DMS 273 (cell line): ENCODE results near the gene SYNE1.
A peak's percentile ranks its signal among the peaks of the same experiment; 100 is the strongest.
"Not testable (repeated sequence)": the region's sequence is repeated elsewhere in the genome, so short reads cannot be mapped to it uniquely, and the experiment has no call there.

Experiments used
- DNase-seq: peaks from one replicate; lab custom pipeline; 2025; ENCODE audit not compliant: unreplicated experiment; lab: John Stamatoyannopoulos, UW

SYNE1 gene

DNA sequence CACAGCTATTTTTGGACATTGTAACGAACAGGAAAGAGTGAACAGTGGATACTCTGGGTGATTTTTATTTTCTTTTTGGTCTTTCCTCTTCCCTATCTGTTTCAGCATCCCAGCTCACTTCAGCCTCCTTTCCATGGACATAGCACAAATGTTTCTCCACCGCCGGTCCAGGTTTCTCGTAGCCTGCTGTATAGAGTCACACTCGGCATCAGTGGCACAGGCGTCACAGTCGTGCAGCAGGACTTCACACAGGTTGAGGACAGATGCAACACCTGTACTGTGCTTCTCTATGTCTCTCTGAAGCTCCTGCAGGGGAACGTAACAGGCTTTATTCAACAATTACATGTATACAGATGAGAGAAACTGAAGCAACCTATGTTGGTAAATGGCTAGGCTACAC, 481.4 kb downstream of the SYNE1 start:
- no peak for DNase-seq

DNA sequence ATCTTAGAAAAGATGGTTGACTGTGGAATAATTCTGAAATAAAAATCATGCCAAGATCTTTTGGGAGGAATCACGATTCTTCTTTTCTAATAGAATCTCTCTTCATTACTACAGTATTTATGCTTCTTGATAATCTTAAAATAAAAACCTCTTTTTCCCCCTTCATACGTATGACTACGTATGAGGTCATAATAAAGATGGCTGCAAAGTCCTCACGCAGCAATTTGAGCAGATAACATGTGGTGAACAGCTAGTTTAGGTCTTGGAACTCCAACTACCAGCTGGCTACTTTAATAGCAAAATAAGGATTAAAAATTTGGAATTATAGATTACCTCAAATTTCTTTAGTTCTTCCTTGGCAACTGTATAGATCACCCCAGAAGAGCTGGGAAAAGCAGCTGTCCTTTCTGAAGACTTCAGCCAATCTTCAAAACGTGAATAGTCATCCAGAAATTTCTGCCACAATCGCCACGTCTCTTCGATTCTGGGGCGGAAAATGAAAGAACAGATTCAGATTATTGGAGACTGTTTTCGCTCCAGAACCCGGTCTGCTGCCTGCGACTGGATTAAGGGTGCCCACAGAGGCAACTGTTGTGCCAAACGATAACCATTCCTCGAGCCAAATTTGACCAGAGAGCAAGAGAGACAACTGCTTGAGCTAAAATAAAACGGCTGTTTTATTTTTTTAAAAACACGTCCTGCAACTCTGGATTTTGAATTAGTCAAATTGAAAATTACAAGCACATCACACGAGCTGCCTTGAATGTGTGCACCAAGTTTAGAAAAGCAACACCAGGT, 482.4 kb downstream of the SYNE1 start:
- DNase-seq = no peak

DNA sequence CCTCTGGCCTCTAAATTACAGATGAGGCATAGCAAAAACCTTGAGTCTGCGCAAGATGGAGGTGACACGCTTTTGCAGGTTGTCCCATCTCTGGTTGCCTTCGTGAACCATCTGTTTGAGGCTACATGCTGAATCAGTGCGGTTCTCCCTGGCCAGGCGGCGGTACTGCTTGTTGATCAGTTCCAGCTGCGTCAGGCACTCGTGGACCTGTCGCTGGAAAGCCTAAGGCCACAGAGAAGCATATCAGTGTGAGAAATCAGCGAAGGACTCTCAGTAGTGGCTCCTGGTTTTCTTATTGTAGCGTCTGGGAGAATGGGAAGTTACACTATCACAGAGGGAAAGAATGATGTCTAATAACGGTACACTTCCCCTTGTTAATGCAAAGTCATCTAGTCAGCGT, 485.2 kb downstream of the SYNE1 start:
- no peak for DNase-seq

DNA sequence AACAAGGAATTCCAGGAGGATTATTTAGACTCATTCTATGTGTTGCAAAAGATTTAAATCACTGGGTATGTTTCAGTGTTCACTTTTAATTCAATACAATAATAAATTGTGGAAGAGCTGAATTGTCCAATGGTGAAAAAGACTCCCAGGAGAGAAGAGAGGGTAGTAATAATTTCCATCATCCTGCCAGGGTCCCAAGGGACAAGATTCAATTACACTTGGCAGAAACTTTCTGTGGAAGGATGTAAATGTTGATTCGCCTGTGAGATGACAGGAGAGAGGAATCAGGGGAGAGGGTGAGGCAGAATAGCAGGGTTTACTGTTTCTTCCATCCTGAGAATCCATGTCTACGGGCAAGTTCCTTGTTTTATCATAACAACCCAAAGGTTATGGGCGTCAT, 487.0 kb downstream of the SYNE1 start:
- DNase-seq = peak; percentile 4

DNA sequence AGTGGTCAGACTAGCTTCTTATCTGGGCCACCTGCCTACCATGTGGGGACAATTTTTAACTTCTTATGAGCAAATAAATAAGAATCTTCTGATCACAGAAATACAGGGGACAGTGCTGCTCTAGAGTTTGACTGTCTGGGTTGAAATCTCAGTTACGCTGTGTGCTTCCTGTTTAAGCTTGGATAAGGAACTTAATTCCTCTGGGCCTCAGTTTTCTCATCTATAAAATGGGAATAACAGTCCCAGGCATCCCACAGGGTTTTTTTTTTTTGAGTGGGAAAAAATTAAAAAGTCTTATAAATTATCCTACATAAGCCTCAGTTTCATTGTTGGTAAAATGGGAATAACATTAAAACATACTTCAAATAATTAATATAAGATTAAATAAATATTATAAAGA, 488.8 kb downstream of the SYNE1 start:
- DNase-seq = no peak

DNA sequence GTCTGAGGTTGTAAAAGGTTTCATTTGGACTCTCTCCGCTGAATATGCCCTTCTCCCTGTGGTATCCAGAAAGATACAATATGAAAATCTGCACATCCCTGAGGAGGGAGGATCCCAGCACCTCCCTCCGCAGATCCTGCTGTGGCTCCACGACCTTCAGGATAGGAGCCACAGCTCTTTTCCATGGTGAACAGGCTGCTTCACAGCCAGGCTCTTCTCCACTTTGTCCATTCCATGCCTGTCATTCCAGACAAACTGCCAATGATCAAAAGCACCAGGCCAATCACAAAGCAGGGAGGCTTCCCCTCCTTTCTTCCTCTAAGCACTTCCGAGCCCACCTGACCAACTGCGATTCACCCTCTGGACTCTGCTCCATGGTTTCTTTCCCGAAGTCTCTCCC, 489.9 kb downstream of the SYNE1 start:
- DNase-seq = no peak

DNA sequence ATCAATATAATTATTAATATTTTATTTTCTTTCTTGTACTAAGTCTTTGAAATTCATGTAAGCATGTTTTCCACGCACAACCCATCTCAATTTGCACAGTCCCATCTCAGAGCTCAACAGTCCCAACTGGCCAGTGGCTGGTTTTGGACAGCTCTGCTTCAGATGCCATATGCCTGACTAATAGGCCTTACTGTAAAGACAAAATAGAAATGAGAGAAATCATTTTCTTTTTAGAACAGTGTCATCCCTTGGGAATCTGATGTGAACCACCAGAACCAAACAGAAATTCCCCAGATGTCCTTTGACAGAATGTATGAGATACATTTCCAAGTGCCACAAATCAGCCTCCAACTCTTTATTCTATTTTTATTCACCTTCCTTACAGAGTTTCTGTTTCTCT, 490.8 kb downstream of the SYNE1 start:
- DNase-seq = no peak

DNA sequence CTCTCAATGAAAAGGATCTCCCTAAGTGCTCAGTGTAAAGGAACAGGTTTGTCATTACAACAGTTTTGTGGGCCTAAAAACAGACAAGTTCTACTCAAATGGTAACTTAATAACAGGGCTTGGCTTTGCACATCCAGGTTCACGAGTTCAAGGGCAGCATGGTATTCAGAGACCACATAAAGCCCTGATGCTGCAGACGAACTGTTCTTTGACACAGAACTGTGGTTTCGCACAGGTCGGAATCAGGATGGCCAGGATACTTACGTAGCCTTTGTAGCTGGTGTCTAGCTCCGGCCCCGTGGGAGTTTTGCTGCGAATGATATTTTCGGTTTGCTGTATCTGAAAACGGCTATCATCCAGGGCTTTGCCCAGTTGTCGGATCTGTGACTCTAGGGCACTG, 493.8 kb downstream of the SYNE1 start:
- no peak for DNase-seq

DNA sequence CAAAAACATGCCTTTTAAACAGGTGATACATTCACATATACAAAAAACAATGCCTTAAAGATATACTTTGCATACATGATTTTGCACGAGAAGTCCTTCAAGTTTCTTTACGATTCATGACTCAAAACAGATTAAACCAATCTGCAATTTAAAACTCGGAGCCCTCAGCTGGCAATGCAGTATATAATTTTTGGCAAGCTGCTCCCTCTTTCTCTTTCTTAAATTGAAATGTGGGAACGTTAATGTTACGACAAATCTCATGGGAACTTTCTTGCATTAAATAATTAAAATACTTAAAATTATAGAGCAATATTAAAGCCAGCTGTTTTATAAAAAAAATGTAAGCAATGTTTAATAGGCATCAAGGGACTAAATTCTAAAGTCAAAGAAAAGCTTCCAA, 495.1 kb downstream of the SYNE1 start:
- no peak for DNase-seq

DNA sequence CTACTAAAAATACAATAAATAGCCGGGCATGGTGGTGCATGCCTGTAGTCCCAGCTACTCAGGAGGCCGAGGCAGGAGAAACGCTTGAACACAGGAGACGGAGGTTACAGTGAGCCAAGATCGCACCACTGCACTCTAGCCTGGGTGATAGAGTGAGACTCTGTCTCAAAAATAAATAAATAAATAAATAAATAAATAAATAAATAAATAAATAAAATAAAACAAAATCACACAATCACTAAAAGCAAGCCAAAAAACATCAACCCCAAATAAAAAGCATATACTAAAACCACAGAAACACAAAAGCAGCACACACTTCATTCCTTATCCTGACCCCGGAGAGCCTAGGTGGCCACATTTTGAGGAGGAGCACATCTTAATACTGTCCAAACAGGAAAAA, 498.8 kb downstream of the SYNE1 start:
- DNase-seq = not testable (repeated sequence)

DNA sequence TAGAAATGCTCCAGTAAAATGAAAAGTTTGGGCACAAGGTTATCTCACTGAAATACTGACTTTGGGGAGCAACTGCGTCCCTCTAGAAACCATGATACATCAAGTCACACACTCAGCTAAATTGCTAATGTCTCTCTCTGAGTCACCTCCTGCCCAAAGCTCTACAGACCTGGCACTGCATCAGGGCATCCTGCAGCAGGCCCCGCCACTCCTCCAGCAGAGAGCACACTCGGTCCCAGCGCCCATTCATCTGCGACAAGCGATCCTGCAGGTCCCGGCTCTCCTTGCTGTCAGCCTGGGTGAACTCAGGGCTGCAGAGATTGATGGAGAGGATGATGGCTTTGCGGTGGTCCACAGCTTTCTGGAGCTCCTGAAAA, 500.7 kb downstream of the SYNE1 start:
- no peak for DNase-seq

DNA sequence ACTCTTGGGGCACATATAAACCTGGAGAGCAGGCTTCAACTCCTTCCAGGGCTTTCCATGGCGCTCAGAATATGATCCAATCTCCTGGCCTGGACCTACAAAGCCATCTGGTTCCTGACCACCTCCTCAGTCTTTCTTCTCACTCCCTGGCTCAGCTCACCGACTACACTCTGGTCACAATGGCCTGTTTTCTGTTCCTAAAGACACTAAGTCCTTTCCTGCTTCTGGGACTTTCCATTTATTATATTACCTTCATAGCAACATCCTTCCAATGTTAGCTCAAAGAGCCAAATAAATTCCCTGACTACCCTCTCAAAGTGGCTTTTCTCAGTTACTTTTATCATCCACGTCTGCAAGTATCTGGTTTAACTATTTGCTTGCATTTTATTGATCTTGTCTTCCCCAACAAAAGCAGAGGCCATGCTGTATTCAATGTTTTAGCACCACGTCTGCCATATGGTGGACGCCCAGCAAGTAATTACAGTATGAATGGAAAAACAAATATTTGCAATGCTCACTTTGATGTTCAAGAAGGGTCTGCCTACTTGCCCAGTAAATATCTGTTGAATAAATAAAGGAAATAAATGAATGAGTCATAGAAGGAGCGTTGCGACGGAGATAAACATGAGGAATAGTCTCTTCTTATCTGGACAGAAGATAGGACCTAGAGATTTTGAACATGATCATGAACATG, 501.3 kb downstream of the SYNE1 start:
- no peak for DNase-seq

DNA sequence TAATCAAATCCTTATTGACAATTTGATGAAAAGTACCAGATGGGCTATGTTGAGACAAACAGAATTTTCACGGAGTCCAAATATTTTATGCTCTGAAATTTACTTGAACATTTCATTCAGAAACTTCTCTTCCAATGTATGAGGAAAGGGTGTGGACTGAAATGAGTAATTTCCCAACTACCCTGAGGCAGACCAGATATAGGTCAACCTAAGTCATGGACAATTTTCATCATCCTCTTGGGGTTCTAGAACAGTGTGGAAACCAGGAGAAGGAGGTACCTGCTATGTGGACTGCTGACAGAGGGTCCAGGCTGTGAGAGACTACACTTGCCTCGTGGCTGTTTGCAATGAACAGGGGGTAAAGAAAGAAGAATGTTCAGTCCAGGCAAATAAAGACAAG, 506.7 kb downstream of the SYNE1 start:
- no peak for DNase-seq

DNA sequence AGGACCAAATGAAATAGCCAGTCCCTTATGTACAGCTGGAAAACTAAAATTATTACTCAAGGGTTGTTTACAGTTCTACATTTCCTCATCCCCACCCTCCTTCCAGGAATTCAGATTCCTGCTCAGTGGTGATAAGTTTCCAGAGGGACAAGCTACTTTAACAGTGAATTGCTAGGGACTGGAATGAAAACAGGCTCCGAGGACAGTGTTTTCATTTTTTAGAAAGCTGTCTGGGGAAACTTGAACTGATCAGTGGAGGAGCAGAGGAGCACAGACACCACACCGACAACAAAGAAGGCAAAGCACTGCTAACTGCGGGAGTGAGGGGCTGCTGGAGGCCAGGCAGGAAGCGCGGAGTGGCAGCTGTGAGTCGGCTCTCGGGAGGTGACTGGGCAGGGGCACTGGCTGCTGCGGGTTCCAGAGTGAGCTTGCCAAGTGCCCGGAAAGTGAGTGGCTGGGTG, 507.4 kb downstream of the SYNE1 start:
- DNase-seq = no peak

DNA sequence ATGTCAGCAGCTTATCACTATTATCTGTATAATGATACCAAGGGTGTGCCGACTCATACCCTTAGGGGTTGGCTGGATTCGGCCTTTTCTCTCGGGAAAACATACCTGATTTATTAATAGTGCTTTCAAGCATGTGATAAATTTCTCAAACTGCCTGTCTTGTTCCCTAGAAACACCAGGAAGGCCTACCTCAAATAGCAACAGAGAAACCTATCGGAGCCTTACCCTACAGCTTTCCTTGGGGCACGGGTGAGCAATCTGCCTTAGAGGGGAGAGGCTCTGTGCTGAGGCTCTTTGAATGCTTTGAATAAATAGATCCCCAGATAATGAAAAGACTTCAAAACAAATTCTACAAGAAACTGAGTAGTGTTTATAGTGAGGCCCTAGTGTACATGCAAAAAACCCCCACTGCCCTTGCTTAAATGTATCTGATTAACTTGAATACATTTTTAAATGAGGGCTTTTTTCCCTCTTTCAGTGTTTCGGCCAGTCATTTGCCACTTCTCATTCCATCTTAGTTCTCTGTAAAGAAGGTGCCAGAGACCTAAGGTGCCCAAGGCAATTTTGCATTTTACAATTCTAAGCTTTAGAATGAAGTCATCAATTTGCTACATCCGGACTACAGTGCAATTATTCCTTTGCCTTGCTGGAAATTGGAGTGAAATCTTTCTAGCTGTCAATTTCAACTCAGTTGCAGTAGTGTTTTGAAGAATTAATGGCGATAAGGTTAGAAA, 509.6 kb downstream of the SYNE1 start:
- no peak for DNase-seq

DNA sequence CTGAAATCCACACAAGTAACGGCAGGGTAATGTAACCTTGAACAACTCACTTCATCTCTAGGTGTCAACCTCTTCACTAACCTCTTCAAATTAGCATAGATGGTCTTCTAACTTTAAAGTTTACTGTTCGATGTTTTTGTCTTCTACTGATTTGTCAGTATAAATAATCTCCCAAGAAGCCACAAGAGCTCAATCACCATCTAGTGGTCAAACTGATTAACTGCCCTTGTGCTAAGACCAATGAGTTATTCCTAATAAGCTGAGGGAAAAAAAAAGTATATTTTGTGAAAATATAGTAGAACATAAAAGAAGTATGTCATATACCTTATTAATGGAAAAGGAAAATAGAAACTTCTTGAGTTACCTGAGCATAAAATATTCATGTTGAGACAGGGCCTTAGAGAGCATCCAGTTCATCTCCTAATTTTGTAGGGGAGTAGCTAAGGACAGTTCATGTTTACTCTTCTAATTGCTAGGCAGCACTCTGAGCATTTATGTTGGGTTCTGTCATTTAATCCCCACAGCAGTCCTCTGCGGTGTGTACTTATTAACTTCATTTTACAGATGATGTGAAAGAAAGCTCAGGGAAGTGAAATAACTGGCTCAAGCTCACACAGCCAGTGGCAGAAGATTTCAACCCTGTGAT, 512.6 kb downstream of the SYNE1 start:
- peak; percentile 69 for DNase-seq

DNA sequence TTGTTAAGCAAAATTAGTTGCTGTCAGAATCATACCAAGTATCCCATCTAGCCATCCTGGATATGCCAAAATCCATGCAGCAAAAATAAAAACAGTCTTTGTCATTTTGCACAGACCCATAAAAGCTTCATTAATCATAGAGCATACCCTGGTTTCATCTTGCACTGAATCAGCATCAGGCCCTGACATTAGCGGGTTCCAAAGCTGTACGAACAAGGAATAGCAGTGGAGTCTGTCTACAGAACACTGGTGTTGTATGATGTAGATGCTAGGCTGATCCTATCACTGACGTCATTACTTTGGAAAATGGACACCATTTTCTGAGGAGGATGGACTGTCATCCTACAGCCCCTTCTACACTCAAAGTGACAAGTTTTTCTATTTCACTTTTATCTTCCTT, 514.1 kb downstream of the SYNE1 start:
- DNase-seq = no peak

DNA sequence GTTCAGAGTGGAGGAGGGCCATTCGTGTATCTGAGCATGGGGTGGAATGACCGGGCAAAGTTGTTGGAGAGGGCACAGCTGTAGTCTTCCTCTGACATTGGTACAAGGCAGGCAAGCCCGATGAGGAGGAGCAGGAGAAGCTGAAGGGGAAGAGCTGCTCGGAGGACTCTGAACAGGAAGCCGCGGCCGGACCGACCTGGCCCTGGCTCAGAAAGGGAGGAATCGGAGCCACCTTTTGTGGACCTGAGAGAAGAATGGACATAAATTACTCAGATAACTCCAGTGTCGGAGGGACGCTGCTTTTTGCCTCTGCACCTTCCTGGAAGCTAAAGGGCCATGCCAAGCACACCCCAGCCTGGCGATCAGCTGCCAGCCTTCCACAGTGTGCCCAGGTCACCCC, 514.7 kb downstream of the SYNE1 start:
- DNase-seq = no peak

DNA sequence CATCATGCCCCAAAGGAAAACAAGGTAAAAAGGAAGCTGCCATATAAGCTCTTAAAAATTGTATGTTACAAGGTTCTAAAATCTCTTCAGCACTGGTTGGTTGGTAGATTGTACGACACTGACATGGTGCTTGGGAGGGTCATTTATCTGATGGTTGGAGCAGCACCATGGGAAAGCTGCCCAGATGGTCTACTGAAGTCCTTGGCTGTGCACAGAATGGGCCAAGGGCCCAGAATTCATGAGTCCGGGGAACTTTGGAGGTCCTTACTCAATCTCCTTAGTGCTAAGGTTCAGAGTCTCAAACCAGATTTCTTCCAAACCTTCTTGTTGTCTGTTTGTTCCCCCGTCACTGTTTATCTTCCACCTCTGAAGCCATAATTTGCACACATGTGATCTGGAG, 515.3 kb downstream of the SYNE1 start:
- no peak for DNase-seq

DNA sequence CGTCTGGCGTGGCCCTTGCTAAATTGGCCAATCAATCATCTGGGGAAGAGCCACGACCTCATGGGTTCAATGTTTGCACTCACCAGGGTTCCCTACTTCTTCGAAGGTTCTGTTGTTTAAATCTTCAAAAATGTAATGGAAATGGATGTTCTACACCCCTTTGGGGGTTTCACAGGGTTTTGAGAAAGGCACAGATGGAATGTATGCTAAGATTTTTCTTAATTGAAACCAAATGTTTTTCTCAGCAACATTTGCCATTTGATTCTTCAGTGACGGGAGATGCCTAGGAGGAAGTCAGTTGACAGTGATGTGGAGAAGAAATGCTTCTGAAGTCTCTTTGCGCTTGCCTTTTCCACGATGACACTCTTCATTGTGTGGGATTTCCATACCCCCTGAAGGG, 517.3 kb downstream of the SYNE1 start:
- DNase-seq = no peak

DNA sequence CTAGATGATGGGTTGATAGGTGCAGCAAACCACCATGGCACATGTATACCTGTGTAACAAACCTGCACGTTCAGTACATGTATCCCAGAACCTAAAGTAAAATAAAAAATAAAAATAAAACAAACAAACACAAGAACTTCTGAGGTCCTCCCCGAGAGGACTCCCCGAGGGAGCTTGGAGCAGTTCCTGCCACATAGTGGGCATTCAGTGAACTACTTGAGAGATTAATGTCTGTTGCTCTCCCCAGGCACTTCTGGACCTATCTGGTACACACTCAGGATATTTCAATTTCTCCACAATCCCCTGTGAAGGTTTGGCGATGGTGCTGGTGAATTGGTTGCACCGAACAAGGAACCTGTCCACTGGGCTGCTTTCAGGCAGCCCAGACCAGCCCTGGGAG, 518.5 kb downstream of the SYNE1 start:
- peak; percentile 5 for DNase-seq

DNA sequence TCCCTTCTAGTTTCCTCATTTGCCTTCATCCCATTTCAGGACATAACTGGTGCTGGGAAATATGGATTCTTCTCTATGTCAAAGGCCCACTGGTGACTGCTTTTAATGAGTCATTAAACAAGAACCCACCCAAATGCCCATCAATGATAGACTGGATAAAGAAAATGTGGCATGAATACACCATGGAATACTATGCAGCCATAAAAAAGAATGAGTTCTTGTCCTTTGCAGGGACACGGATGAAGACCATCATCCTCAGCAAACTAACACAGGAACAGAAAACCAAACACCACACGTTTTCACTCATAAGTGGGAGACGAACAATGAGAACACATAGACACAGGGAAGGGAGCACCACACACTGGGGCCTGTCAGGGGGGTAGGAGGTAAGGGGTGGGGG, 518.9 kb downstream of the SYNE1 start:
- DNase-seq = no peak
